DOHH2 (cell line): ENCODE data around the gene CCK.

Experiments used
- CTCF ChIP-seq: fragments of 200-600 bp; sonication (generic); IDR thresholded peaks from one replicate; pipeline ENCODE4 v1.5.1; 2014; ENCODE audit warnings: antibody characterized with exemption, mild to moderate bottlenecking, low read depth, low read length; ENCODE audit not compliant: poor library complexity, severe bottlenecking
- EZH2phosphoT487 ChIP-seq: fragments of 200-600 bp; sonication (generic); IDR thresholded peaks from 2 replicates; pipeline ENCODE4 v1.6.1; 2017; ENCODE audit warnings: borderline replicate concordance, mild to moderate bottlenecking, antibody characterized with exemption, low read length, moderate library complexity, mixed read lengths

GRCh38 chr3:42236611-42237010 lies 29.4 kb downstream of the CCK start:
- no peak for TF ChIP-seq CTCF
- no peak for TF ChIP-seq EZH2phosphoT487
